OCI-LY7 (cell line): Measurements from ENCODE around the gene DCAKD. TPM values are rescaled to one million over a fixed set of nuclear protein-coding genes. Genes with fewer than 3 reads are reported as not detected.

Source experiments
- BruUV-seq: library from RNA; stranded (reverse); fragments of 400-500 nt; replicated peaks from 2 replicates; lab custom pipeline; 2021; lab: Mats Ljungman, UMichigan
- CTCF ChIA-PET: fragments of 300-600 bp; sonication (Branson Sonifier 250); formaldehyde crosslinking; loops from one replicate; lab custom pipeline; 2022; ENCODE audit warnings: antibody characterized with exemption; ENCODE audit not compliant: unreplicated experiment; lab: Charles Lee
- POLR2A ChIA-PET: fragments of 300-600 bp; sonication (Branson Sonifier 250); formaldehyde crosslinking; loops from one replicate; lab custom pipeline; 2022; ENCODE audit warnings: antibody characterized with exemption; lab: Charles Lee
- DNase-seq: peaks from one replicate; pipeline ENCODE4 v3.0.0-alpha.2; 2015; ENCODE audit warnings: low spot score
- H2AFZ ChIP-seq: fragments of 200-600 bp; sonication (generic), shearing (Covaris generic); 2 replicates; pipeline ENCODE4 v1.6.1; 2014; ENCODE audit warnings: mild to moderate bottlenecking, antibody characterized with exemption, low read length, moderate library complexity
- H3K27ac ChIP-seq: fragments of 200-600 bp; sonication (generic); 2 replicates; pipeline ENCODE4 v1.5.1; 2014; ENCODE audit warnings: mixed run types, low read depth, mild to moderate bottlenecking, moderate library complexity, low read length, inconsistent platforms; ENCODE audit not compliant: poor library complexity, severe bottlenecking
- H3K36me3 ChIP-seq: fragments of 200-600 bp; sonication (generic); 2 replicates; pipeline ENCODE4 v1.6.1; 2014; ENCODE audit warnings: mild to moderate bottlenecking, antibody characterized with exemption, low read length, moderate library complexity, mixed read lengths; ENCODE audit not compliant: insufficient read depth
- H3K4me1 ChIP-seq: fragments of 200-600 bp; sonication (generic); 2 replicates; pipeline ENCODE4 v1.5.1; 2014; ENCODE audit warnings: mild to moderate bottlenecking, low read length; ENCODE audit not compliant: insufficient read depth, poor library complexity, severe bottlenecking
- H3K4me2 ChIP-seq: fragments of 200-600 bp; sonication (generic); 2 replicates; pipeline ENCODE4 v1.6.1; 2014; ENCODE audit warnings: mild to moderate bottlenecking, low read length
- H3K4me3 ChIP-seq: fragments of 200-600 bp; sonication (generic); 2 replicates; pipeline ENCODE4 v1.5.1; 2014; ENCODE audit warnings: mild to moderate bottlenecking, low read depth, low read length; ENCODE audit not compliant: poor library complexity, severe bottlenecking
- H3K79me2 ChIP-seq: fragments of 200-600 bp; sonication (generic); 2 replicates; pipeline ENCODE4 v1.6.1; 2016; ENCODE audit warnings: low read depth, mild to moderate bottlenecking, low read length, moderate library complexity, mixed read lengths; ENCODE audit not compliant: insufficient read depth
- H3K9me2 ChIP-seq: fragments of 200-600 bp; sonication (generic); 2 replicates; pipeline ENCODE4 v1.6.1; 2016; ENCODE audit warnings: mild to moderate bottlenecking, low read length, mixed read lengths; ENCODE audit not compliant: insufficient read depth
- H3K9me3 ChIP-seq: fragments of 200-600 bp; sonication (generic); 2 replicates; pipeline ENCODE4 v1.6.1; 2014; ENCODE audit warnings: mild to moderate bottlenecking, mixed run types, low read length, mixed read lengths
- H4K20me1 ChIP-seq: fragments of 200-600 bp; sonication (generic); 2 replicates; pipeline ENCODE4 v1.6.1; 2014; ENCODE audit warnings: mild to moderate bottlenecking, antibody characterized with exemption, low read length, moderate library complexity, mixed read lengths; ENCODE audit not compliant: insufficient read depth
- CTCF ChIP-seq: fragments of 200-600 bp; sonication (generic); conservative IDR thresholded peaks from 2 replicates; pipeline ENCODE4 v1.5.1; 2014; ENCODE audit warnings: mild to moderate bottlenecking, antibody characterized with exemption, low read length, moderate library complexity, mixed read lengths
- EZH2phosphoT487 ChIP-seq: fragments of 200-600 bp; sonication (generic); IDR thresholded peaks from 2 replicates; pipeline ENCODE4 v1.6.1; 2018; ENCODE audit warnings: low read depth, borderline replicate concordance, mild to moderate bottlenecking, mixed run types, antibody characterized with exemption, low read length, moderate library complexity, mixed read lengths
- intact Hi-C: fragments of 100-400 bp; cut with micrococcal nuclease; formaldehyde crosslinking; loops from one replicate; pipeline ENCODE4 v1.10.0; 2022; ENCODE audit not compliant: unreplicated experiment
- total RNA-seq, 2 experiments: library from RNA; depleted of rRNA in 1 of 2; stranded (reverse); fragments of >200 nt in 1 of 2; shearing (Covaris generic) in 1 of 2; gene quantifications; 2 replicates each; pipeline ENCODE4 v1.2.3, GENCODE V29; 2014 to 2022

Gene DCAKD
- total RNA-seq, 2 experiments from 2014 or later = 40.8 to 45.6 TPM

GRCh38 chr17:45081047-45081703 lies 29.7 kb upstream of the DCAKD start:
- Histone ChIP-seq H3K4me2 (no peak overlapping the region), H3K36me3 (peaks cover 80% of the 10 kb centered on the region), H3K9me3 (no peaks in the 10 kb centered on the region), H3K4me3 (no peak overlapping the region), H3K79me2 (peaks cover 35% of the 10 kb centered on the region), H3K4me1 (no peaks in the 10 kb centered on the region), H2AFZ (no peak overlapping the region), H3K9me2 (no peaks in the 10 kb centered on the region), H4K20me1 (no peaks in the 10 kb centered on the region), H3K27ac (no peak overlapping the region)
- ChIA-PET CTCF (no interaction called here), POLR2A (no interaction called here)
- BruUV-seq = no TSS peak
- no peak for DNase-seq
- intact Hi-C loops = no loop called here
- TF ChIP-seq CTCF = no peak

- ChIA-PET CTCF (interaction anchor here (0.6 kb wide), 1 partner anchor 110 kb away, joined by 3 read pairs; the partner anchor contains the start of gene C1QL1), POLR2A (interaction anchor here (1.0 kb wide), 1 partner anchor 9 kb away, joined by 3 read pairs; no protein-coding TSS in a partner anchor)
- H3K27ac ChIP-seq = no peak overlapping the region
- peaks cover 56% of the 10 kb centered on the region for H3K79me2 ChIP-seq
- peaks cover 81% of the 10 kb centered on the region for H3K36me3 ChIP-seq
- H3K4me2 ChIP-seq = no peak overlapping the region
- no peak overlapping the region for H3K4me3 ChIP-seq
- H3K9me3 ChIP-seq = no peaks in the 10 kb centered on the region
- BruUV-seq = no TSS peak
- TF ChIP-seq EZH2phosphoT487 (no peak), CTCF (no peak)
- no peak overlapping the region for H2AFZ ChIP-seq
- H3K9me2 ChIP-seq = no peaks in the 10 kb centered on the region
- no peak for DNase-seq
- no peaks in the 10 kb centered on the region for H3K4me1 ChIP-seq
- no peaks in the 10 kb centered on the region for H4K20me1 ChIP-seq
- intact Hi-C loops = no loop called here
Observed at GRCh38 chr17:45077643-45078042, 26.2 kb upstream of the DCAKD start.

GRCh38 chr17:45073414-45074070 lies 22.1 kb upstream of the DCAKD start:
- Histone ChIP-seq H3K9me2 (no peaks in the 10 kb centered on the region), H3K79me2 (peaks cover 71% of the 10 kb centered on the region), H3K9me3 (no peaks in the 10 kb centered on the region), H4K20me1 (no peaks in the 10 kb centered on the region), H2AFZ (no peak overlapping the region), H3K4me2 (no peak overlapping the region), H3K4me1 (no peaks in the 10 kb centered on the region), H3K4me3 (no peak overlapping the region), H3K36me3 (peaks cover 76% of the 10 kb centered on the region), H3K27ac (no peak overlapping the region)
- no peak for TF ChIP-seq CTCF
- no peak for TF ChIP-seq EZH2phosphoT487
- intact Hi-C loops = no loop called here
- ChIA-PET POLR2A (no interaction called here), CTCF (no interaction called here)
- DNase-seq = no peak
- no TSS peak for BruUV-seq
